PC-9 (cell line): ENCODE data around the gene CLASP1. TPM values are rescaled to one million over a fixed set of nuclear protein-coding genes. Genes with fewer than 3 reads are reported as not detected.

Experiments
- BruUV-seq: library from RNA; stranded (reverse); fragments of 400-500 nt; replicated peaks from 2 replicates; lab custom pipeline; 2021; lab: Mats Ljungman, UMichigan
- CTCF ChIA-PET: fragments of 300-600 bp; sonication (Branson Sonifier 250); formaldehyde crosslinking; loops from one replicate; lab custom pipeline; 2022; ENCODE audit warnings: antibody characterized with exemption; lab: Charles Lee
- POLR2A ChIA-PET: fragments of 300-600 bp; sonication (Branson Sonifier 250); formaldehyde crosslinking; loops from one replicate; lab custom pipeline; 2022; ENCODE audit warnings: antibody characterized with exemption; ENCODE audit not compliant: unreplicated experiment; lab: Charles Lee
- DNase-seq, 2 experiments: peaks; one replicate each; pipeline versions ENCODE4 v3.0.0 to v3.0.0-alpha.2; 2015 to 2022; ENCODE audit warnings: mixed read lengths in 1 of 2
- H2AFZ ChIP-seq: fragments of 200-600 bp; sonication (generic); 2 replicates; pipeline ENCODE4 v1.8.1; 2017; ENCODE audit warnings: antibody characterized with exemption
- H3F3A ChIP-seq: fragments of 200-600 bp; sonication (generic); 2 replicates; pipeline ENCODE4 v1.8.1; 2017; ENCODE audit warnings: antibody characterized with exemption, mild to moderate bottlenecking, low read depth; ENCODE audit not compliant: insufficient read depth
- H3K27ac ChIP-seq: fragments of 200-600 bp; sonication (generic); 2 replicates; pipeline ENCODE4 v1.6.1; 2016; ENCODE audit warnings: mixed run types
- H3K27me3 ChIP-seq: fragments of 200-600 bp; sonication (generic); 2 replicates; pipeline ENCODE4 v1.6.1; 2016; ENCODE audit warnings: low read depth, mixed run types; ENCODE audit not compliant: insufficient read depth
- H3K36me3 ChIP-seq: fragments of 200-600 bp; sonication (generic); 2 replicates; pipeline ENCODE4 v1.6.1; 2016; ENCODE audit warnings: low read depth, mixed run types
- H3K4me1 ChIP-seq: fragments of 200-600 bp; sonication (generic); replicated peaks from 2 replicates; pipeline ENCODE4 v1.6.1; 2016; ENCODE audit warnings: mixed run types; ENCODE audit not compliant: insufficient read depth
- H3K4me2 ChIP-seq: fragments of 200-600 bp; sonication (generic); 2 replicates; pipeline ENCODE4 v1.6.1; 2017; ENCODE audit warnings: mixed run types
- H3K4me3 ChIP-seq: fragments of 200-600 bp; sonication (generic); 2 replicates; pipeline ENCODE4 v1.6.1; 2016; ENCODE audit warnings: mixed run types
- H3K79me2 ChIP-seq: fragments of 200-600 bp; sonication (generic); 2 replicates; pipeline ENCODE4 v1.6.1; 2017; ENCODE audit warnings: low read depth, mixed run types
- H3K9me2 ChIP-seq: fragments of 200-600 bp; sonication (generic); 2 replicates; pipeline ENCODE4 v1.8.1; 2017; ENCODE audit warnings: mild to moderate bottlenecking; ENCODE audit not compliant: insufficient read depth
- H3K9me3 ChIP-seq: fragments of 200-600 bp; sonication (generic); 2 replicates; pipeline ENCODE4 v1.8.1; 2016; ENCODE audit warnings: low read depth; ENCODE audit not compliant: insufficient read depth
- H4K20me1 ChIP-seq: fragments of 200-600 bp; sonication (generic); 2 replicates; pipeline ENCODE4 v1.8.1; 2017; ENCODE audit not compliant: insufficient read depth
- EZH2 ChIP-seq: fragments of 200-600 bp; sonication (generic); IDR thresholded peaks from 2 replicates; pipeline ENCODE4 v1.8.0; 2017; ENCODE audit warnings: antibody characterized with exemption, low read depth
- intact Hi-C: fragments of 100-400 bp; cut with micrococcal nuclease; formaldehyde crosslinking; loops from one replicate; pipeline ENCODE4 v1.10.0; 2022; ENCODE audit not compliant: unreplicated experiment
- total RNA-seq: library from RNA; stranded (reverse); gene quantifications from 2 replicates; pipeline ENCODE4 v1.2.3, GENCODE V29; 2021
- TF ChIP-seq, protein P1 (sequence below): fragments of 200-600 bp; sonication (generic); conservative IDR thresholded peaks from 2 replicates; pipeline ENCODE4 v1.6.1; 2017; ENCODE audit warnings: mixed run types, antibody characterized with exemption, mild to moderate bottlenecking, moderate library complexity

The CLASP1 gene
- total RNA-seq, 1 experiment from 2014 or later, result 61.8 TPM

DNA sequence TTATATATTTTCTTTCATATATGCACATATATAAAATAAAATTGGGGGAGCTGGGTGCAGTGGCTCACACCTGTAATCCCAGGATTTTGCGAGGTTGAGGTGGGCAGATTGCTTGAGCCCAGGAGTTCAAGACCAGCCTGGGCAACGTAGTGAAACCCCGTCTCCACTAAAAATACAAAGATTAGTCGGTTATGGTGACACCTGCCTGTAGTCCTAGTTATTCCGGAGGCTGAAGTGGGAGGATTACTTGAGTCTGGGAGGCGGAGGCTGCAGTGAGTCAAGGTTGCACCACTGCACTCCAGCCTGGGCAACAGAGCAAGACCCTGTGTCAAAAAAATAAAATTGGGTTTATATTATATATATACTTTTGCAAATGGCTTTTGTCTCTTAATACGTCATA is 324.7 kb downstream of the CLASP1 start:
- Histone ChIP-seq H3K36me3 (no peaks in the 10 kb centered on the region), H3K79me2 (no peaks in the 10 kb centered on the region), H3K27ac (no peak overlapping the region), H3K4me3 (no peak overlapping the region), H3F3A (no peaks in the 10 kb centered on the region), H3K9me2 (no peaks in the 10 kb centered on the region), H3K4me1 (no peaks in the 10 kb centered on the region), H3K27me3 (no peaks in the 10 kb centered on the region), H4K20me1 (no peaks in the 10 kb centered on the region), H3K9me3 (no peaks in the 10 kb centered on the region), H2AFZ (no peak overlapping the region), H3K4me2 (no peak overlapping the region)
- BruUV-seq, result no TSS peak
- ChIA-PET CTCF (no interaction called here), POLR2A (no interaction called here)
- DNase-seq, result no peak
- intact Hi-C loops, result no loop called here
- no peak for TF ChIP-seq EZH2
- TF ChIP-seq, protein P1, sequence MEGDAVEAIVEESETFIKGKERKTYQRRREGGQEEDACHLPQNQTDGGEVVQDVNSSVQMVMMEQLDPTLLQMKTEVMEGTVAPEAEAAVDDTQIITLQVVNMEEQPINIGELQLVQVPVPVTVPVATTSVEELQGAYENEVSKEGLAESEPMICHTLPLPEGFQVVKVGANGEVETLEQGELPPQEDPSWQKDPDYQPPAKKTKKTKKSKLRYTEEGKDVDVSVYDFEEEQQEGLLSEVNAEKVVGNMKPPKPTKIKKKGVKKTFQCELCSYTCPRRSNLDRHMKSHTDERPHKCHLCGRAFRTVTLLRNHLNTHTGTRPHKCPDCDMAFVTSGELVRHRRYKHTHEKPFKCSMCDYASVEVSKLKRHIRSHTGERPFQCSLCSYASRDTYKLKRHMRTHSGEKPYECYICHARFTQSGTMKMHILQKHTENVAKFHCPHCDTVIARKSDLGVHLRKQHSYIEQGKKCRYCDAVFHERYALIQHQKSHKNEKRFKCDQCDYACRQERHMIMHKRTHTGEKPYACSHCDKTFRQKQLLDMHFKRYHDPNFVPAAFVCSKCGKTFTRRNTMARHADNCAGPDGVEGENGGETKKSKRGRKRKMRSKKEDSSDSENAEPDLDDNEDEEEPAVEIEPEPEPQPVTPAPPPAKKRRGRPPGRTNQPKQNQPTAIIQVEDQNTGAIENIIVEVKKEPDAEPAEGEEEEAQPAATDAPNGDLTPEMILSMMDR, result no peak

DNA sequence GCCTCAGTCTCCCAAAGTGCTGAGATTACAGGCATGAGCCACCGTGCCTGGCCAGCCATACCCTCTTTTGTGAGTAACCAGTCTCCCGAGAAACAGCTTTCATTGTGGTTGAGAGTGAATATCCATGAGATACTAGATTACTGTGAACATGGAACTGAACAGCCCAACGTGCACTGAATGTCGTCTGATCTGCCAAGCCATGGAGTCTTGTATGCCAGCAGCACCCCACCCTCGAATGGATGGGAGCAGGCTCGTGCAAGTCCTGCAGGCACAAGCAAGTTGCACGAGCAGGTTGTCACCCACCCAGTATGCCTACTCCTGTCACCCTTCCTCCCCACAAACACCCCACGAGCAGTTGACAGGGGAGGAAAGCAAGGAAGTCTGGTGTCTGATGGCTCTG is 327.8 kb downstream of the CLASP1 start:
- Histone ChIP-seq H3K9me3 (no peaks in the 10 kb centered on the region), H3K4me2 (no peak overlapping the region), H3K4me3 (no peak overlapping the region), H2AFZ (no peak overlapping the region), H3K79me2 (no peaks in the 10 kb centered on the region), H3K27me3 (no peaks in the 10 kb centered on the region), H3K27ac (no peak overlapping the region), H3K9me2 (no peaks in the 10 kb centered on the region), H4K20me1 (no peaks in the 10 kb centered on the region), H3K36me3 (no peaks in the 10 kb centered on the region), H3K4me1 (no peaks in the 10 kb centered on the region), H3F3A (no peaks in the 10 kb centered on the region)
- intact Hi-C loops, result no loop called here
- TF ChIP-seq, protein P1, result no peak
- no peak for TF ChIP-seq EZH2
- CTCF ChIA-PET, result interaction anchor here (0.6 to 1.5 kb wide), 2 partner anchors 193 to 325 kb away, joined by 6 to 11 read pairs; no protein-coding TSS in a partner anchor
- DNase-seq, result no peak
- POLR2A ChIA-PET, result interaction anchor here (0.8 kb wide), 1 partner anchor 247 kb away, joined by 8 read pairs; no protein-coding TSS in a partner anchor
- no TSS peak for BruUV-seq

DNA sequence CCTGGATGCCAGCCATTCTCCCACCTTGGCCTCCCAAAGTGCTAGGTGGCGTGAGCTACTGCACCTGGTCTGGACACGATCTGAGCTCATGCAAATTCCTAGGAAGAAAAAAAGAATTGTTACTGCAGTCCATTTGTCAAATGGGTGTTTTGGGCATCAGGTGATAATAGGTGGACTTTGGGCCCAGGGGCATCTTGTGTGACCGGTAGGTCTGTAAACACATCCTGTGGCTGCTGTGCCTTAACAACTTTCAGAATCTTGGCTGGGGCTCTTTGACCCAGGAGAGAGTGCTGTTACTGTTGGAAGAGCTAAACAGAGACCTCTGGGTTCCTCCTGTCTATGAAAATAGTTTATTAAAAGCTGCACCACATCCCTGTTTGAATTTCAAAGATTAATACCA is 329.3 kb downstream of the CLASP1 start:
- Histone ChIP-seq H3K27ac (no peak overlapping the region), H3K4me1 (no peaks in the 10 kb centered on the region), H4K20me1 (no peaks in the 10 kb centered on the region), H3K36me3 (no peaks in the 10 kb centered on the region), H3K4me2 (no peak overlapping the region), H3K79me2 (no peaks in the 10 kb centered on the region), H2AFZ (no peak overlapping the region), H3F3A (no peaks in the 10 kb centered on the region), H3K27me3 (no peaks in the 10 kb centered on the region), H3K9me2 (no peaks in the 10 kb centered on the region), H3K9me3 (no peaks in the 10 kb centered on the region), H3K4me3 (no peak overlapping the region)
- no peak for DNase-seq
- ChIA-PET POLR2A (no interaction called here), CTCF (no interaction called here)
- intact Hi-C loops, result no loop called here
- BruUV-seq, result no TSS peak
- TF ChIP-seq, protein P1, result no peak
- no peak for TF ChIP-seq EZH2
